HL-60 (cell line): ENCODE results near the gene UBA6.

ENCODE experiments used
- DNase-seq, 2 experiments: peaks; one replicate each; pipeline ENCODE4 v3.0.0-alpha.2; 2010 to 2020; ENCODE audit warnings: low read depth in 1 of 2, low spot score in 1 of 2
- H3K27ac ChIP-seq: fragments of 250-450 bp; sonication (Bioruptor Pico); replicated peaks from 2 replicates; pipeline ENCODE4 v1.5.1; 2020; ENCODE audit warnings: mild to moderate bottlenecking, moderate library complexity
- H3K27me3 ChIP-seq: fragments of 250-450 bp; sonication (Bioruptor Pico); 2 replicates; pipeline ENCODE4 v1.5.1; 2021; ENCODE audit warnings: mild to moderate bottlenecking, moderate library complexity; ENCODE audit not compliant: insufficient read depth, poor library complexity, severe bottlenecking
- H3K4me3 ChIP-seq: replicated peaks from 2 replicates; pipeline ENCODE4 v1.5.1; 2011; ENCODE audit warnings: mild to moderate bottlenecking, control low read depth, low read length; ENCODE audit not compliant: insufficient read depth
- CTCF ChIP-seq: IDR thresholded peaks from one replicate; pipeline ENCODE4 v1.5.1; 2011; ENCODE audit warnings: low read length, control low read depth, inconsistent platforms; ENCODE audit not compliant: insufficient read depth
- GABPA ChIP-seq: IDR thresholded peaks from 2 replicates; pipeline ENCODE4 v1.6.1; 2012; ENCODE audit warnings: low read depth
- POLR2AphosphoS5 ChIP-seq: IDR thresholded peaks from 2 replicates; pipeline ENCODE4 v1.6.1; 2012; ENCODE audit warnings: low read depth
- REST ChIP-seq: IDR thresholded peaks from 2 replicates; pipeline ENCODE4 v1.6.1; 2012; ENCODE audit warnings: low read depth; ENCODE audit not compliant: insufficient replicate concordance
- SPI1 ChIP-seq: IDR thresholded peaks from 2 replicates; pipeline ENCODE4 v1.6.1; 2012; ENCODE audit warnings: low read depth, mild to moderate bottlenecking, borderline replicate concordance

UBA6 gene

GRCh38 chr4:67746797-67747495, 46.0 kb upstream of the UBA6 start:
- TF ChIP-seq CTCF (no peak), REST (no peak), GABPA (no peak), SPI1 (no peak), POLR2AphosphoS5 (no peak)
- no peak for DNase-seq
- Histone ChIP-seq H3K27ac (no peak overlapping the region), H3K4me3 (no peak overlapping the region), H3K27me3 (no peaks in the 10 kb centered on the region)

- DNase-seq, result no peak
- Histone ChIP-seq H3K27ac (no peak overlapping the region), H3K4me3 (no peak overlapping the region), H3K27me3 (no peaks in the 10 kb centered on the region)
- TF ChIP-seq POLR2AphosphoS5, result no peak
- TF ChIP-seq SPI1, result no peak
- no peak for TF ChIP-seq REST
- no peak for TF ChIP-seq CTCF
- TF ChIP-seq GABPA, result no peak
These were observed 43.8 kb upstream of the UBA6 start for GRCh38 chr4:67744561-67745283.

- H3K27me3 ChIP-seq, result no peaks in the 10 kb centered on the region
- no peak overlapping the region for H3K27ac ChIP-seq
- TF ChIP-seq CTCF, result no peak
- no peak for TF ChIP-seq GABPA
- no peak for TF ChIP-seq REST
- no peak for TF ChIP-seq POLR2AphosphoS5
- TF ChIP-seq SPI1, result no peak
- no peak overlapping the region for H3K4me3 ChIP-seq
- no peak for DNase-seq
These were observed 42.2 kb upstream of the UBA6 start for GRCh38 chr4:67743194-67743593.
